Activated T-helper 1 cell treated with Interleukin-2 at 50 U/mL for 16 hours (primary cell): Measurements from ENCODE around the gene CLBA1.

Experiments
- DNase-seq: peaks from one replicate; pipeline ENCODE4 v3.0.0-alpha.2; 2020; ENCODE audit warnings: low read depth

CLBA1 gene

DNA sequence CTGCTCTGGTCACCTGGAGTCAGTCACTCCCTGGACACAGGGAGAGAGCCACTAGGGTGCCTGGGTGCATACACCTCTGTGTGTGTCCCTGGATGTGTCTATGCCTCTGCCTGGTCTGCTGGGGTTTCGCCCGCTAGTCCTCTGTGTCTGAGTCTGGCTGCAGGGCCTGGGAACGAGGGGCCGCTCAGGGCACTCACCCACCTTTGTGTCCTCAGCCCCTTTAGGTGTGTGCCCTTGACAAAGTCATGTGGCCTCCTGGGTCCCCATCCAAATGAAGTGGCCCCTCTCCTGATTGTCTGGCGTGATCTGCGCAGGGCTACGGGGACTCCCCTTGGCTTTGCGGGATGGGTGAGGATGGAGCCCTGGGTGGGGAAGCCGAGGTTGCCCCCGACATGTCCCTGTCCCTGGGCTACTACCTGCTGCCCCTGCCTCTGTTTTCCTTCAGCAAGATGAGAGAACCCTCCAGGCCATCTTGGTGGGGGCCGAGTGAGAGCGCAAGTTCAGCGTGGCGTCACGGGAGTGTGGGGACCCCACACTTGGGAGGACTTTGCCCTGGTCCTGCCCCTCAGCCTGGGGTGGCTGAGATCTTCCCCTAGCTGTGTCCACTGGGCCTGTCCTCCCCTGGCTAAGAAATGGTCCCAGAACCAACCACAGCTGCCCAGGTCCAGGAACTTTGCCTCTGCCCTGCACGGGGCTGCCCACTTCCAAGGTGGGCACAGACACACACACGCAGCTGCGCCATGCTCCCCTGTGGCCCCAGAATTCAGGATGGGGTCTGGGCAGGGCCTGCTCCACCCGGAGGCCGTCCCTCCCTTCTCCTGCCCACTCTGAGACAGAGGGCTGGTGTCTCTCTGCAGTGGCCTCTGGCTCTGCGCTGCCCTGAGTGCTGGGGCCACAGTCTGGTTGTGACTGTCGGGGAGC lies 4.7 kb upstream of the CLBA1 start:
- no peak for DNase-seq

DNA sequence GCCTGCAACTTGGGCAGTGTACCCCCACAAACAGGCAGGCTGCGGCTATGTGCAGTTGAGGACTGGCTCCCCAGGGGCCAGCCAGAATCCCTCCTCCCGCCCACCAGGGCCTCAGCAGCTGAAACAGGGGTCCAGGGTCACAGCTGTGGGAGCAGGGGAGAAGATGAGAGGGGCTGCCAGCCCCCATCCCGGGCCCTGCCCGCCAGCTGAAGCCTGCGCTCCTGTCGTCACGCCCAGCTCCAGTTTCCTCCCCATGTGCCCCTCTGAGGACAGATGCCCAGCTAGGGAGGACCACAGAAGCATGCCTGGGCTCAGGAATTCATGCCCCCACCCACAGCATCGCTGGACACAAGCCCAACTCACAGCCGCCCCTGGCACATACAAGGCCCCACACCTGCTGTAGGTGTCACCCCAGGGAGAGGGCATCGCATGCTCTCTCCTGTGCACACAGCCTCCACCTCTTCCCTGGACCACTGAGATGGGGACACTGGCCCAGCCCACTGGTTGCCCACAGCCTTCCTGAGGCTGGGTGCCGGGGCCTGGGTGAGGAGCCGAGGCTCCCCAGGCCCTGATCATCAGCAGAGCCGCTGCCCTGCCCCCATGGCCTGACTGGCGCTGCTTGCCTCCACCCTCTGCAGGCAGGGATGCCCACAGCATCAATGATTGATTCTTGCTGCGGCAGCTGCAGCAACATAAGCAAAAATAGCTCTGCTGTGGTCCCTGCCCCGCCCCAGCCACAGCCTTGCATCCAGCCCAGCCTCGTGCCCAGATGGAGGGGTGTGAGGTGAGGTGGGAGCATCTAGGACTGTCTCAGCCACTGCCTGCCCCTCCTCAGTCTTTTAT lies 3.7 kb upstream of the CLBA1 start:
- DNase-seq: no peak

DNA sequence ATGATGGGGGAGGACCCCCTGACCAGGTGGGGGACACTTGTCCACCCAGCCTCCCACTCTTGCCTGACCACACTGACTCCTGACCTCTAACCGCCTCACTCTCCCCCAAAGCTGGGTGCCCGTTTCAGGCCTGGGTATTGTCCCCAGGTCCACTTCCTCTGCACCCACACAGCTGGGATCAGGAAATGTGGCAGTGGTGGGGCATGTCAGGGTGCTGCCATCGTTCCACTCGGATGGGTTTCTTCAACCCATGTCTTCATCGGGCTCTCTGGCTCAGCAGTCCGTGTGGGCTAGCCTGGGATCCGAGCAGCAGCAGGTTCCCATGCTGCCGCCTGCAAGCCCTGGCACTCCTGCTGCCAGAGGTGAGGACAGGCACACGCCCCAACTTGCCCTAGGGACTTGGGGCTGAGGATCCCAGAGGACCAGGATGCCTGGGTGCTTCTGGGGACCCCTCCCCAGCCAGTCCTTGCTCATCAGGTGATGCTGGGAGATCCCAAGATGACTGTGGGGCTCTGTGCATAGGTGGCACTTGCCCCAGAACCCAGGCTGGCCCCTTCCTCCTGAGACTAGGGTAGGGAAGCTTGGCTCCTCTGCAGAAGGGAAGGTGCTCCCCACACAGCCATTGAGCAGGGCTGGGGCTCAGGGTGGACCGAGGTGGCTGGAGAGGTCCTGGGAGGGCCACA lies 2.9 kb upstream of the CLBA1 start:
- DNase-seq: no peak

DNA sequence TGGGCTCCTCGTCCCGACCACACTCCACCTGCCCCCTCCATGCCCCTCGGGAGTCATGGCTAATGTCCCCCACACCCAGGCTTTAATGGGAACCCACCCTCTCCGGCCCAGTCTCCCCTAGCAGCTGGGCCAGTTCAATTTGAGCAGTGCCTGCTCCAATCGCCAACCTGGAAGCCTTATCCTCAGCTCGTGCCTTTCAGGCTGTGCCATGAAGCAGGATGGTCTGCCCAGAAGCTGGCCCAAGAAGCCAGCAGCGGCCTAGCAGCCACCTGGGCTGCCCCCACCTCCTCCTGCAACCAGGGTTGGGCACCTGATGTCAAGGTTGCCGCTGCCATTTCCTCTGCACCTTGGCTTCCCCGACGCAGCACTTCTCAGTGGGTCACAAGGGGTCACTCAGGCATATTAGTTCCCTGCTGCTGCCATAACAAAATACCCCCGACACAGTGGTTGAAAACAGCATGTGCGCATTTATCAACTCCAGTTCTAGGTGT lies 2.3 kb upstream of the CLBA1 start:
- no peak for DNase-seq

DNA sequence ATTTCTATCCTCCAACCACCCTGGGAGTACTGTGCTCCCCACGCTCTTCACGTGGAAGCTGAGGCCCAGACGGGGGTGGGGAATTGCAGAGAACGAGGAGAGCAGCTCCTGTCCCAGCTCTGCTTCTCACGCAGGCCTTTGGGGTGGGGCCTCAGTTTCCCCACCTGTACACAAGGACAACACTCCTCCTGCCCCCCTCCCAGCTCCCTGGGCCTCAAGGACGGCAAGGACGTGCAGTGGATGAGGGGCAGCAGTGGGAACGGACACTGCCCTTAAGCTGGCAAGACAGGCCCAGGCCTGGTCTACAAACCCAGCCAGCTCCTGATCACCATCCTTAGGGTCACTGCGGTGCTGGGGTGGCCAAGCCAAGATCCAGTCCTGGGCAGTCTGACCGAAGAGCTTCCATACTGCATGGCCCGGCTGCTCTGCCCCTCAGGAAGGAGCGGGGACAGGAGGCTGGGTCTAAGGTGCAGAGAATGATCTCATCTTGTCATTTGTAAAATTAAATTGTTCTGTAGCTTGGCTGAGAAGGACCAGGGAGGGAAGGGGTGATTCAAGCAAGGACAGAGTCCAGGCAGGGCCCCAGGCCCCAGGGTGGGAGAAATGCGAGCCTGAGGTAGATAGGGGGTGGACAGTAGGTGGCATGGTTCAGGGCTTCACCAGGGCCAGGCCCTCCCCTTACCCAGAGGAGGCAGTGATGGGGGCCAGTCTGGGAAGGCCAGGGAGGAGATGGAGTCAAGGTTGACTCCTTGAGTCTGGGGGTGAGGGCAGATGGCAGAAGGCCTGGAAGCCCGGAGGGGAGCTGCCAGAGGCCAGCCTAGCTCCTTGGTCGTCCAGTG lies 1.3 kb upstream of the CLBA1 start:
- no peak for DNase-seq

DNA sequence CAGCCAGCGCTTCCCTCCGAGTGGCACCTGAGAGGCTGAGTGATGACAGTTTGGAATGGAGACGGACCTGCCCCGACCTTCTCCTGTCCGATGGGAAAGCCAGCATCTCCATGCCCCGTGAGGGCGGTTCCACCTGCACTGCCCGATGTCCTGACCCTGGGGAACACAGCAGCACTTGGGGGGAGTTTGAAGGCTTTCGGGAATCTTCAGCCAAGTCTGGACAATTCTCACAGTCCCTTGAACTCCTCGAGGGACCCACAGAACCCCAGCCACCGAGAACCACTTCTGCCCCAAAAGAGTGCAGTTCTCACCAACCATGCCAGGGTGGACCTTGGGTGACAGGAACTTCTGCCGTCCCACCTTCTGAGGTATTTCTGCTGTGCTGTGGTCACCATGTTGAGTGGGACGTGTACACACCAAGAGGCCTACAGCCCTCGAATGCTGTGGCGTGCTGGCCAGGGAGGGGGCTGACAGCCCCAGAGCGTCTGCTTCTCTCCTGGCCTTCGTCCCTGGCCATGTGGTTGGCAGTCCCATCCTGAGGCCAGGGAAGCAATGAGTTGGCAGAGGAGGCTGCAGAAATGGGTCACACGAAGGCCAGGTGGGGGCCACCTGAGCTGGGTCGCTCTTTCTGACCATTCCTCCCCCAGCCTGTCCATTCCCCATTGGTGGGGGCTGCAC lies 1.0 kb downstream of the CLBA1 start:
- no peak for DNase-seq

DNA sequence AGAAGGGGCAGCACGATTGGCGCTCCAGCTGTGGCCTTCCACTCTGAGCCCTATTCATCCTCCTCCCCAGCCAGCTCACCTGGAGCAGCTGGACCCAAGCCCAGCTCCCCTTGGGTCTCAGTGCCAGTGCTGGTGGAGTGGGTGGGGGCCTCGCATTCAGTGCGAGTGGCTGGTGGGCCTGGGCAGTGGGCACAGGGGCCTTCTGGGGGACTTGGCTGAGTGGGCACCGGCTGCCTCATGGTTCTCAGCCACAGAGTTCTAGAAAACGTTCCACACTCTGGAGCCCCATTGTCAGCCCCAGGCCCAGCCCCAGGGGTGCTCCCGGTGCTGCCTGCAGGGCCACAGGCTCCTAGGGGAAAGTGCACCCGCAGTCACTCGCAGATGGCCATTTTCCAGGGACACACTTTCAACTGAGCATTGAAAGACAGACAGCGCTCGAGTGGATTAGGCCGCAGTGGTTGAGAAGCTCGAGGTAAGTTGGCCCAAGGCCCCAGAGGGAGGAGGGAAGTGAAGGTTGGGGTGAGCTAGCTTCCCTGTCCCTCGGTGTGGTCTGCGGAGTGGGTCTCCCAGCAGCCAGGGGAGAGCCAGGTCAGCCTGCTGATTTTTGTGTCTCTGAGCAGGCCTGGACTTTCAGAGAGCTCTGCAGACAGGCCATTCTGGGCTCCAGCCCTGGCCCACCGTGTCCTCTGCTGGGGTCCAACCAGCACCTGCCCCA lies 3.8 kb downstream of the CLBA1 start:
- no peak for DNase-seq

DNA sequence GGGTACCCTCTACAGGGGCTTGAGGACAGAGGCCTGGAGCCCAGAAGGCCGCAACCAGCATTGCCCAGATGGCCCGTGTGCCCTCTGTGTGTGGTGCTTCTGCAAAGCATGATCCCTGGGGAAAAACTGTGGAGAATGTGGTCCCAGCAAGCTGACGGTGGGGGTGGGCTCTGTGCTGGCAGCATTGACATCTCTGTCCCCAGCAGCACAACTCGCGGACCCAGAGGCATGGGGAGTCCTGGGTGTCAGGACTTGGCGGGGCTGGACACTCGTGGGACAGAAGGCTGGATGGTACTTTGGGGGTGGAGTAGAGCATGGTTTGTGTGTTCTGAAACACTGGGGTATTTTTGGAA lies 4.3 kb downstream of the CLBA1 start:
- no peak for DNase-seq

DNA sequence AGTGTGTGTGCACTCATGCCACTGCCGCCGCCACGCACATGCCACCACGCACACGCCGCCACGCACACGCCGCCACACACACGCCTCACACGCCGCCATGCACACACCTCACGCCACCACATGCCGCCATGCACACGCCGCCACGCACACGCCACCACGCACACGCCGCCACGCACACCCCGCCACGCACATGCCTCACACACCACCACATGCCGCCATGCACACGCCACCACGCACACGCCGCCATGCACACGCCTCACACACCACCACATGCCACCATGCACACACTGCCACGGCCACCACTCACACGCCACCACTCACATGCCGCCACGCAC lies 6.3 kb downstream of the CLBA1 start:
- DNase-seq: no peak

DNA sequence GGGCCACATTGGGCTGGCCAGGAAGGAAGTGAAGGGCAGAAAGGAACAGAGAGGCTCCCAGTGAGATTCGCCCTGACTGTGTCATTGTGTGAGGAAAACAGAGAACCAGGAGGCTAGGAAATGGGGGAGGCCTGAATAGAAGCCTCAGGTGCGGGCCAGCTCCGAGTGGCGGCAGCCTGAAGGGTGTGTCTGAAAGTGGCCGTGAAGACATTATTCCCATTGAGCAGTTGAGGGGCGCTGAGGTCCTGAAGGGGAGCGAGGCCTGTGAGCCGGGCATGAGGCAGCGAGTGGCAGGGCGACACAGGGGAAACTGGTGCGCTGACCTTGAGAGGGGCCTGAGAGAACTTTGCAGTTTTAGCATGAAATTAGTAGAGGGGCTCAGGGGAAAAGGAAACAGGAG lies 6.9 kb downstream of the CLBA1 start:
- DNase-seq: no peak

DNA sequence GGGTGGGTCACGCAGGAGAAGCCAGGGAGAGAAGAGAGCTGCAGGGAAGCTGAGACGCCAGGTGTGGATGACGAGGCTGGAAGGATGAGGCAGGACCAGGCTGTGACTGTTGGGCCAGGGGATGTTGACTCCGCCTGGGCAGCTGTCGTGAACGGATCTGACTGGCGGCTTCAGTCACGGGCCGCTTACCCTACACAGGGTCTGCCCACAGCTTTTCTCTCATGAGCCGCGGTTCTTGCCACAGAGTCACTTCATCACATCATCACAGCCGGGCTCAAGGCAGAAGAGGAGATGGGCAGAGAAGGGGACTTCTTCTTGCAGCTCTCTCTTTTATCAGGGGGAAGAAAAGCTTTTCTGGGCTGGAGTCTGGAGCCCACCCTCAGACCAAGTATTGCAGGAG lies 7.7 kb downstream of the CLBA1 start:
- no peak for DNase-seq

DNA sequence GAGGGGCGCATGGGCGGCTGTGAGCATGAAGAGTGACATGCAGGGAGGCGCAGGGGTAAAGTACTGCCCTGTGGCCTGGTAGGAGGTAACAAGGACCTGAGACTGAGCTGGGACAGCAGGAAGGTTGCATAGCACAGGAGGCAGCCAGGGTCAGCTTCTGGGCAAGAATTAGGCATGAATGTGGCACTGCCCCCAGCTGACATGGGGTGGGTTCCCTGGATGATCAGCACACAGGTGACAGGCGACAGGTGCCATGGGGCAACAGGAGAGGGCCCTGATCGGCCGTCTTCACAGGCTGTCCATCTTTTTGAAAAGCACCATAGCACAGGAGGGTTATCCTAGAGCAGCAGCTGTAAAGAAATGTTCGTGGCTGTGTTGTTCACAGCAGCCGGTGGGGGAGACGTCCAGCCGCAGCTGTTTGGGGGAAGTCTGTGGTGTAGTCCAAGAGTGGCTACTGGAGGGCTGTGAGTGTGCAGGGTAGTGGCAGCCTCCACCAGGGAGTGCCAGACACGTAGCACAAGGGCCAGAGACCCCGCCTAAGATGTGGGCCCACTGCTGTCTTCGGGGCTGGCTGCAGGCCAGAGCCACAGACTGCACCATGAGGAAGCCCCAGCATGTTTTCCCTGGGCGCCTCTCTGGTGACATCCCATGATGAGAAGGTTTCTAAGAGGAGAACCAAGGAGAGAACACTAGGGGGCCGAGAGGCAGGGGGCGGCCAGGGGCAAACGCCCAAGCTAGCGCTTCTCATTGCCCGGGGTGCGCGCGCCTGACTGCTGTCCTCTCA lies 8.4 kb downstream of the CLBA1 start:
- no peak for DNase-seq

DNA sequence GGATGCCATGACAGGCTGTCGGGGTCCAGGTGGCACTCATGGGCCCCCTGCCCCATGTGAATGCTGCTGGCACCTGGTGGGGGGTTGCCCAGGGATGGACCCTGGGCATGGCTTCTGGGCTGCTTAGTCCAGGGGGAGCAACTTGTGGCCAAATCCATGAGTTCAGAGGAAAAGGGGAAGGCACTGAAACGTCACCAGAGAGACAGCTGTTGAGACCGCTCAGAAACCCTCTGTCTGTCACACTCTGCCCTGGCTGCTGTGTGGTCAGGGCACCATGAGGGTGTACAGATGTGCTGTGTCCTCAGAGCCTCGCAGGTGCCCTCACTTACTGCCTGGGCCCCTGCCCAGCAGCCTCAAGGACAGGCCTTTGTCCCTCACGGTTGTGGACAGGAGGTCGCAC lies 9.4 kb downstream of the CLBA1 start:
- DNase-seq: no peak

DNA sequence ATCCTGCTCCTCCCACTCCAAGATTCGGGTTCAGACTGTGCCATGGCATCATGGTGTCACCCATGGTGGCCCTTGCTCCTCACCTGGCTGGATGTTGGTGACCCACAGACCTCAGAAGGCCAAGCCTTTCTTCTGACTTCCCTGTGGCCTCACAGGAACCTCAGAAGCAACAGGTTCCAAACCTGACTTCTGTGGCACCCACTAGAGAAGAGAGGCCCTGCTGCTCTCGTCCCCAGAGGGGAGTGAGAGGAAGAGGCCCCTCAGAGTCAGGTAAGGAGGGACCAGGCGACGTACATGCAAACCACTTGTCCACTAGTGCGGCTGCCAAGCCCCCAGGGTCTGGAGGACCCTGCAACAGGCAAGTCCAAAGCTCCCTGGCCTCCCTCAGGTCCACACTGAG lies 10.4 kb downstream of the CLBA1 start:
- no peak for DNase-seq

DNA sequence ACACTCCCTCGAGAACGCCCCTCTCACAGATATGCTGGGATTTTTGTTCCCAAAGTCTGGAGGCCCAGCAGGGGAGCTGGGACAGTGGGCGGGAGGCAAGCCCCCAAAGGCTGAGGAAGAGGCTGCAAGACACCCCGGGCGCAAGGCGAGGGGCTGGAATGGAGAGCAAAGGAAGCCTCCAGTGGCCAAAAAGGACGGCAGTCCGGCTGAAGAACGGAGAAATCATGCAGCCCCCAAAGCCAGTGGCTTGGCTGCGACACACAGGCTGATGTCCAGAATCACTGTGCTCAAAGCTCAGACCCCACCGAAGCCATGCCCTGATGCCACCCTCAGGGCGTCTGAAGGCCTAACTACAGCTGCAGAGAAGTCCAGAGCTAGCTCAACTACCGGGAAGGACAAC lies 10.9 kb downstream of the CLBA1 start:
- DNase-seq: no peak

DNA sequence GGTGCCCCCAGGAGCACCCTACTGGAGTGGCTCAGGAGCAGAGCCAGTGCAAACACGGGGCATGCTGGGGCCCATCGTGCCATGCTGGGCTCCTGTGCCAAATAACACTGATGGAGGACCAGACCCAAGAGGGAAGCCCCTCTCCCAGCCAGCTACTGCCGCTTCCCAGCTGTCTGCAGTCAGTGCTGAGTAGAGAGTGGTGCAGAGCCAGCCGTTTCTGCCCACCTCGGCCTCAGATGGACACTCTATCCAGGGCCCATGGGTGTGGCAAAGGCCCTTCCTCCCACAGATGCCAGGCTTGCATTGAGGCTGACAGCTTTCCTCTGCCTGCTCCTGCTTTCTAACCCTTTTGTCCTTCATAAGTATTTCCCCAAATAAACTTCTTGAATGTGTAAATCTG lies 13.2 kb downstream of the CLBA1 start:
- no peak for DNase-seq

DNA sequence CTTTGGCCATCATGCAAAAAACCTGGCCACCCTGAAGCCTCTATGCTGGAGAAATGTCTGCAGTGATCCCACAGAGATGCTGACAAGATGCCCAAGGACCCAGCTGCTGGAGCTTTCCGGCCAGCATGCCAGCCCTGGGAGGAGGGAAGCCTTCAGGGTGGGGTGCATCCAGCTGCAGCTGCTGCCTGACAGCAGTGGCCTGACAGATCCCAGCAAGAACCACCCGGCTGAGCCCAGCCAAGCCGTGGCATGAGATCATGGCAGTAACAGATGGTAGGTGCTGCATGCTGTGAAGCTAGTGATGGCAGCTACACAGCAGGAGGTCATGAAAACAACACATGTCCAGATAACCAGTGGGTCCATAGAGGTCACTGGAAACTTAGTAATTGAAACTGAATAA lies 13.8 kb downstream of the CLBA1 start:
- no peak for DNase-seq

DNA sequence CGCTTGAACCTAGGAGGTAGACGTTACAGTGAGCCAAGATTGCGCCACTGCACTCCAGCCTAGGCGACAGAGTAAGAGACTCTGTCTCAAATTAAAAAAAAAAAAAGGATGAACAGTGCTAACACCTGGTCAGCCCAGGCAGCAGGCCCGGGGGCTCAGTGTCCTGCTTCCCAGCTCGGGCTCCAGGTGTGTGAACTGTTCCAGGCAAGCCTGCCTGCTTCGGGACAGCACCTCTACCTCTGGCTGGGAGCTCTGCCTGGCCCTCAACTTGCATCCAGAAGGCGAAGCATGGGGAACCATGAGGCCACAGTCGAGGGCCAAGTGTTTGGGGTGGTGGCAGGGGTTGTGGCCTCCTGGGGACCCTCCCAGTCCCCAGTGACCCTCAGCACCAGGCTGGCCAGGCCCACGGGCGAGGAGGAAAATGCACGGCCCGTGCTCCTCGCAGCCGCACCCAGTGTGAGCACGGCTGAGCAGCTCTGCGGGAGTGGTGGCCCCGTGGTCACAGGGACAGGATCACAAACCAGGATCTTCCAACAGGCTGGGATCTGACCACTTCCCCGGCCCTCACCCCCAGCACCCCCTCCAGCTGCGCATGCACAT lies 19.8 kb downstream of the CLBA1 start:
- no peak for DNase-seq
